ENCODE results near the gene RBFOX2. TPM values are rescaled to one million over a fixed set of nuclear protein-coding genes. Genes with fewer than 3 reads are reported as not detected.

The RBFOX2 gene
- total and polyA plus RNA-seq, 4 donors, result 14.2 to 53.6 (median 25.6) TPM

DNA sequence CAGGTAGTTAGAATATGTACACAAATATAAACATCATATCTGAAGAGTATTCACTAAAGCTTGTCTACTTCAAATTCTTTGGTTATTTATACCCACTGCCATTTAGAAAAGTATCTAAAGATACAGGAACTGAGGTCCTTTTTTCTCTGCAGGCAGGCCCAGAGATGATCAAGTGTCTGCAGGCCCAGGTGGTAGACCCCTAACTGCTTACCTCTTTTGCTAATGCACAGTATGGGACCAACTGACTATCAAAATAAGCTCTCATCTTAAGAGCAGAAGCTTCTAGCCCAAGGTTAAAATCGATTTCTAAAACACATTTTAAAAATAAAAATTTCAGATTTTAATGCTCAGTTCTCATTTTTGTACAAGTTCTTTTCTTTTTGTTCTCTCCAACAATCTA is 229.5 kb downstream of the RBFOX2 start:
- Histone ChIP-seq H3K36me3 (ENCODE audit: control insufficient read depth in 4 of 4, insufficient read depth in 3 of 4, low read depth in 1 of 4, low read length in 3 of 4) (no peaks in the 10 kb centered on the region), H3K4me3 (ENCODE audit: low read depth in 1 of 3, low read length in 3 of 3) (no peak overlapping the region), H3K27ac (ENCODE audit: low read depth in 1 of 2, low read length in 2 of 2) (no peak overlapping the region), H3K27me3 (ENCODE audit: control insufficient read depth in 4 of 4, insufficient read depth in 4 of 4, low read length in 3 of 4) (no peaks in the 10 kb centered on the region), H3K9me3 (ENCODE audit: control insufficient read depth in 4 of 4, low read length in 3 of 4) (no peaks in the 10 kb centered on the region), H3K9ac (ENCODE audit: low read depth in 1 of 2, low read length in 2 of 2) (no peak overlapping the region), H3K4me1 (ENCODE audit: control insufficient read depth in 4 of 4, insufficient read depth in 4 of 4, low read length in 3 of 4) (peaks cover 4 to 15% (median 11%) of the 10 kb centered on the region in 4 donors)
- 85% methylated on average over 1 of the region's 1 CpG for WGBS
- DNase-seq (ENCODE audit: low spot score), result no peak
- no peak for TF ChIP-seq GABPA (IDR thresholded peaks at IDR 0.05 in 1 of 2, conservative IDR thresholded peaks at IDR 0.05 in 1 of 2)
- TF ChIP-seq, protein P1, sequence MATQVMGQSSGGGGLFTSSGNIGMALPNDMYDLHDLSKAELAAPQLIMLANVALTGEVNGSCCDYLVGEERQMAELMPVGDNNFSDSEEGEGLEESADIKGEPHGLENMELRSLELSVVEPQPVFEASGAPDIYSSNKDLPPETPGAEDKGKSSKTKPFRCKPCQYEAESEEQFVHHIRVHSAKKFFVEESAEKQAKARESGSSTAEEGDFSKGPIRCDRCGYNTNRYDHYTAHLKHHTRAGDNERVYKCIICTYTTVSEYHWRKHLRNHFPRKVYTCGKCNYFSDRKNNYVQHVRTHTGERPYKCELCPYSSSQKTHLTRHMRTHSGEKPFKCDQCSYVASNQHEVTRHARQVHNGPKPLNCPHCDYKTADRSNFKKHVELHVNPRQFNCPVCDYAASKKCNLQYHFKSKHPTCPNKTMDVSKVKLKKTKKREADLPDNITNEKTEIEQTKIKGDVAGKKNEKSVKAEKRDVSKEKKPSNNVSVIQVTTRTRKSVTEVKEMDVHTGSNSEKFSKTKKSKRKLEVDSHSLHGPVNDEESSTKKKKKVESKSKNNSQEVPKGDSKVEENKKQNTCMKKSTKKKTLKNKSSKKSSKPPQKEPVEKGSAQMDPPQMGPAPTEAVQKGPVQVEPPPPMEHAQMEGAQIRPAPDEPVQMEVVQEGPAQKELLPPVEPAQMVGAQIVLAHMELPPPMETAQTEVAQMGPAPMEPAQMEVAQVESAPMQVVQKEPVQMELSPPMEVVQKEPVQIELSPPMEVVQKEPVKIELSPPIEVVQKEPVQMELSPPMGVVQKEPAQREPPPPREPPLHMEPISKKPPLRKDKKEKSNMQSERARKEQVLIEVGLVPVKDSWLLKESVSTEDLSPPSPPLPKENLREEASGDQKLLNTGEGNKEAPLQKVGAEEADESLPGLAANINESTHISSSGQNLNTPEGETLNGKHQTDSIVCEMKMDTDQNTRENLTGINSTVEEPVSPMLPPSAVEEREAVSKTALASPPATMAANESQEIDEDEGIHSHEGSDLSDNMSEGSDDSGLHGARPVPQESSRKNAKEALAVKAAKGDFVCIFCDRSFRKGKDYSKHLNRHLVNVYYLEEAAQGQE (IDR thresholded peaks at IDR 0.05), result no peak
- TF ChIP-seq, protein P2, sequence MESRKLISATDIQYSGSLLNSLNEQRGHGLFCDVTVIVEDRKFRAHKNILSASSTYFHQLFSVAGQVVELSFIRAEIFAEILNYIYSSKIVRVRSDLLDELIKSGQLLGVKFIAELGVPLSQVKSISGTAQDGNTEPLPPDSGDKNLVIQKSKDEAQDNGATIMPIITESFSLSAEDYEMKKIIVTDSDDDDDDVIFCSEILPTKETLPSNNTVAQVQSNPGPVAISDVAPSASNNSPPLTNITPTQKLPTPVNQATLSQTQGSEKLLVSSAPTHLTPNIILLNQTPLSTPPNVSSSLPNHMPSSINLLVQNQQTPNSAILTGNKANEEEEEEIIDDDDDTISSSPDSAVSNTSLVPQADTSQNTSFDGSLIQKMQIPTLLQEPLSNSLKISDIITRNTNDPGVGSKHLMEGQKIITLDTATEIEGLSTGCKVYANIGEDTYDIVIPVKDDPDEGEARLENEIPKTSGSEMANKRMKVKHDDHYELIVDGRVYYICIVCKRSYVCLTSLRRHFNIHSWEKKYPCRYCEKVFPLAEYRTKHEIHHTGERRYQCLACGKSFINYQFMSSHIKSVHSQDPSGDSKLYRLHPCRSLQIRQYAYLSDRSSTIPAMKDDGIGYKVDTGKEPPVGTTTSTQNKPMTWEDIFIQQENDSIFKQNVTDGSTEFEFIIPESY (IDR thresholded peaks at IDR 0.05), result no peak
- no peak for TF ChIP-seq EGR1 (IDR thresholded peaks at IDR 0.05; ENCODE audit: low read depth in 2 of 2)
- no peak for TF ChIP-seq RAD21 (IDR thresholded peaks at IDR 0.05)
- TF ChIP-seq SP1 (IDR thresholded peaks at IDR 0.05), result no peak
- TF ChIP-seq, protein P3, sequence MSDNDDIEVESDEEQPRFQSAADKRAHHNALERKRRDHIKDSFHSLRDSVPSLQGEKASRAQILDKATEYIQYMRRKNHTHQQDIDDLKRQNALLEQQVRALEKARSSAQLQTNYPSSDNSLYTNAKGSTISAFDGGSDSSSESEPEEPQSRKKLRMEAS (IDR thresholded peaks at IDR 0.05), result no peak
- TF ChIP-seq HNF4G (IDR thresholded peaks at IDR 0.05), result no peak
- TF ChIP-seq, protein P4, sequence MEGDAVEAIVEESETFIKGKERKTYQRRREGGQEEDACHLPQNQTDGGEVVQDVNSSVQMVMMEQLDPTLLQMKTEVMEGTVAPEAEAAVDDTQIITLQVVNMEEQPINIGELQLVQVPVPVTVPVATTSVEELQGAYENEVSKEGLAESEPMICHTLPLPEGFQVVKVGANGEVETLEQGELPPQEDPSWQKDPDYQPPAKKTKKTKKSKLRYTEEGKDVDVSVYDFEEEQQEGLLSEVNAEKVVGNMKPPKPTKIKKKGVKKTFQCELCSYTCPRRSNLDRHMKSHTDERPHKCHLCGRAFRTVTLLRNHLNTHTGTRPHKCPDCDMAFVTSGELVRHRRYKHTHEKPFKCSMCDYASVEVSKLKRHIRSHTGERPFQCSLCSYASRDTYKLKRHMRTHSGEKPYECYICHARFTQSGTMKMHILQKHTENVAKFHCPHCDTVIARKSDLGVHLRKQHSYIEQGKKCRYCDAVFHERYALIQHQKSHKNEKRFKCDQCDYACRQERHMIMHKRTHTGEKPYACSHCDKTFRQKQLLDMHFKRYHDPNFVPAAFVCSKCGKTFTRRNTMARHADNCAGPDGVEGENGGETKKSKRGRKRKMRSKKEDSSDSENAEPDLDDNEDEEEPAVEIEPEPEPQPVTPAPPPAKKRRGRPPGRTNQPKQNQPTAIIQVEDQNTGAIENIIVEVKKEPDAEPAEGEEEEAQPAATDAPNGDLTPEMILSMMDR (IDR thresholded peaks at IDR 0.05; ENCODE audit: low read depth, low read length, missing input control), result no peak
- TF ChIP-seq JUND (IDR thresholded peaks at IDR 0.05), result no peak
- TF ChIP-seq RXRA (IDR thresholded peaks at IDR 0.05), result no peak
- no peak for TF ChIP-seq HNF4A (conservative IDR thresholded peaks at IDR 0.05)
- no peak for TF ChIP-seq FOXA1 (IDR thresholded peaks at IDR 0.05)

DNA sequence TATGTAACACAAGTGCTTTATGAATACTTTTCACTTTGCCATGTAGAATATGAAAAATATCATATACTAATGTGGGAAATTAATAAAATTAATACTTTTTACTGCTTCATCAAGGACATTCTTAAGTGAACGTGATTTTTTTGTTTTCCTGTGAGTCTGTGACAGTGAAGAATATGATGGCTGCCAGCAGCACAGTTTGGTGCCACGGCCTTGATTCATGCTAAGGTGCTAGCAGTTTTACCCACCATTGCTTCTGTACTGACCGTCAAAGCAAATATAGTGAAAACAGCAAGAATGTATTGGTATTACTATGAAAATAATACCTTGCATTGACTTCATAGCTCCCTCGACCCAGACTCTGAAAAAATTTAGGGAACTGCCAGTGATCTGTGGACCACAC is 231.2 kb downstream of the RBFOX2 start:
- DNase-seq (ENCODE audit: low spot score), result no peak
- H3K27me3 ChIP-seq (ENCODE audit: control insufficient read depth in 4 of 4, insufficient read depth in 4 of 4, low read length in 3 of 4), result no peaks in the 10 kb centered on the region
- H3K36me3 ChIP-seq (ENCODE audit: control insufficient read depth in 4 of 4, insufficient read depth in 3 of 4, low read depth in 1 of 4, low read length in 3 of 4), result no peaks in the 10 kb centered on the region
- TF ChIP-seq RAD21 (IDR thresholded peaks at IDR 0.05) (no peak), SP1 (IDR thresholded peaks at IDR 0.05) (no peak), YY1 (IDR thresholded peaks at IDR 0.05) (no peak)
- H3K4me1 ChIP-seq (ENCODE audit: control insufficient read depth in 4 of 4, insufficient read depth in 4 of 4, low read length in 3 of 4), result peaks cover 1 to 6% (median 4%) of the 10 kb centered on the region in 4 donors
- WGBS, result 94% methylated on average over 4 of the region's 4 CpGs
- no peak overlapping the region for H3K4me3 ChIP-seq (ENCODE audit: low read depth in 1 of 3, low read length in 3 of 3)
- H3K27ac ChIP-seq (ENCODE audit: low read depth in 1 of 2, low read length in 2 of 2), result no peak overlapping the region
- no peaks in the 10 kb centered on the region for H3K9me3 ChIP-seq (ENCODE audit: control insufficient read depth in 4 of 4, low read length in 3 of 4)
- H3K9ac ChIP-seq (ENCODE audit: low read depth in 1 of 2, low read length in 2 of 2), result no peak overlapping the region
